CD4-positive, alpha-beta T cell (primary cell): ENCODE data around the gene SS18. TPM values are rescaled to one million over a fixed set of nuclear protein-coding genes. Genes with fewer than 3 reads are reported as not detected.

Source experiments
- ATAC-seq: fragments of 200-7000 bp; cut with Tn5 transposase; one replicate; pipeline ENCODE4 v1.10.0; 2022; ENCODE audit warnings: mild to moderate bottlenecking; ENCODE audit not compliant: poor library complexity
- CTCF ChIA-PET: fragments of 350-600 bp; sonication (Branson Sonifier 250); formaldehyde crosslinking; loops from one replicate; lab custom pipeline; 2021; ENCODE audit warnings: antibody characterized with exemption, inconsistent platforms; lab: Charles Lee
- POLR2A ChIA-PET: fragments of 350-600 bp; sonication (Branson Sonifier 250); formaldehyde crosslinking; loops from one replicate; lab custom pipeline; 2021; ENCODE audit warnings: antibody characterized with exemption, inconsistent platforms; lab: Charles Lee
- DNase-seq, 14 experiments: peaks; one replicate each; pipeline ENCODE4 v3.0.0-alpha.2; 2013 to 2020; ENCODE audit warnings: mixed read lengths in 2 of 14
- H3K27ac ChIP-seq, 2 donors: one replicate each; pipeline versions ENCODE4 v1.5.1 to v1.7.0; 2013; ENCODE audit warnings: low read length in 2 of 2, low read depth in 1 of 2, mild to moderate bottlenecking in 1 of 2
- H3K27me3 ChIP-seq, 2 experiments: 1 replicate in 1 of 2; 2 replicates in 1 of 2; pipeline versions ENCODE4 v1.6.1 to v1.7.0; 2013; ENCODE audit warnings: low read length in 2 of 2, control low read depth in 1 of 2, mild to moderate bottlenecking in 1 of 2, moderate library complexity in 1 of 2; ENCODE audit not compliant: insufficient read depth in 2 of 2, control insufficient read depth in 1 of 2
- H3K36me3 ChIP-seq: one replicate; pipeline ENCODE4 v1.6.1; 2013; ENCODE audit warnings: low read length, control low read depth; ENCODE audit not compliant: insufficient read depth
- H3K4me1 ChIP-seq: one replicate; pipeline ENCODE4 v1.6.1; 2013; ENCODE audit warnings: low read length, control low read depth; ENCODE audit not compliant: insufficient read depth
- H3K4me3 ChIP-seq: one replicate; pipeline ENCODE4 v1.5.1; 2013; ENCODE audit warnings: mild to moderate bottlenecking, low read length, moderate library complexity
- H3K9me3 ChIP-seq, 2 experiments: 1 replicate in 1 of 2; 2 replicates in 1 of 2; pipeline versions ENCODE4 v1.6.1 to v1.7.0; 2013; ENCODE audit warnings: low read length in 2 of 2, mild to moderate bottlenecking in 2 of 2, control low read depth in 1 of 2, moderate library complexity in 1 of 2; ENCODE audit not compliant: control insufficient read depth in 1 of 2, insufficient read depth in 1 of 2
- H3K27ac Mint-ChIP-seq: one replicate; pipeline ENCODE4 v1.8.0; 2020; ENCODE audit warnings: mixed read lengths
- H3K27me3 Mint-ChIP-seq: one replicate; pipeline ENCODE4 v1.8.0; 2021; ENCODE audit warnings: mixed read lengths
- H3K36me3 Mint-ChIP-seq: one replicate; pipeline ENCODE4 v1.8.0; 2021; ENCODE audit warnings: low read depth, mixed read lengths
- H3K4me1 Mint-ChIP-seq: one replicate; pipeline ENCODE4 v1.8.0; 2021; ENCODE audit warnings: low read depth, mixed read lengths
- H3K4me3 Mint-ChIP-seq: one replicate; pipeline ENCODE4 v1.8.0; 2020; ENCODE audit warnings: mild to moderate bottlenecking, mixed read lengths
- H3K9me3 Mint-ChIP-seq: one replicate; pipeline ENCODE4 v1.8.0; 2020; ENCODE audit warnings: mixed read lengths
- CTCF ChIP-seq: fragments of 200-600 bp; IDR thresholded peaks from one replicate; pipeline ENCODE4 v1.8.0; 2022; ENCODE audit warnings: antibody characterized with exemption, mild to moderate bottlenecking
- intact Hi-C, 2 experiments: fragments of 100-400 bp; cut with DNase I in 1 of 2; cut with micrococcal nuclease in 1 of 2; formaldehyde crosslinking; loops; one replicate each; pipeline versions ENCODE4 v1.15.1 to v1.9.0; 2023 to 2025; cut with DNase I, micrococcal nuclease
- total RNA-seq, 174 experiments: library from RNA in 2 of 174; stranded (reverse) in 2 of 174; gene quantifications; one replicate each; pipeline ENCODE4 v1.2.3 and lab custom pipeline; 2021 to 2026

SS18 gene
- total RNA-seq, 2 experiments from 2014 or later, result 40.4 to 41.7 TPM

- ATAC-seq (no peak), DNase-seq (no peak)
- peaks cover 15% of the 10 kb centered on the region for H3K4me1 ChIP-seq
- no peaks in the 10 kb centered on the region for H3K27me3 ChIP-seq
- H3K36me3 Mint-ChIP-seq, result peaks cover 71% of the 10 kb centered on the region
- ChIA-PET CTCF (interaction anchor here (1.0 kb wide), 1 partner anchor 45 kb away, joined by 3 read pairs; no protein-coding TSS in a partner anchor), POLR2A (no interaction called here)
- no peak overlapping the region for H3K27ac ChIP-seq
- peaks cover 77% of the 10 kb centered on the region for H3K4me1 Mint-ChIP-seq
- H3K9me3 Mint-ChIP-seq, result no peaks in the 10 kb centered on the region
- peaks cover 46% of the 10 kb centered on the region for H3K36me3 ChIP-seq
- no peaks in the 10 kb centered on the region for H3K27me3 Mint-ChIP-seq
- TF ChIP-seq CTCF, result no peak
- H3K4me3 ChIP-seq, result no peak overlapping the region
- intact Hi-C loops, result loop anchor here in 1 of 2 experiments (10.0 kb wide), 1 partner anchor 52 kb away; no protein-coding TSS in a partner anchor
- H3K27ac Mint-ChIP-seq, result peak overlapping the region; percentile 35
- H3K9me3 ChIP-seq, result no peaks in the 10 kb centered on the region
- H3K4me3 Mint-ChIP-seq, result peak overlapping the region; percentile 49
Measured at GRCh38 chr18:26086959-26087358, 3.5 kb downstream of the SS18 start.

- no peaks in the 10 kb centered on the region for H3K9me3 Mint-ChIP-seq
- H3K4me1 Mint-ChIP-seq, result peaks cover 73% of the 10 kb centered on the region
- Histone ChIP-seq H3K9me3 (no peaks in the 10 kb centered on the region), H3K4me1 (peaks cover 8% of the 10 kb centered on the region), H3K4me3 (no peak overlapping the region), H3K27ac (no peak overlapping the region), H3K27me3 (no peaks in the 10 kb centered on the region), H3K36me3 (peaks cover 50% of the 10 kb centered on the region)
- no peak for DNase-seq
- intact Hi-C loops, result loop anchor here in 1 of 2 experiments (10.0 kb wide), 1 partner anchor 50 kb away; no protein-coding TSS in a partner anchor
- TF ChIP-seq CTCF, result no peak
- peaks cover 78% of the 10 kb centered on the region for H3K36me3 Mint-ChIP-seq
- POLR2A ChIA-PET, result no interaction called here
- no peak overlapping the region for H3K27ac Mint-ChIP-seq
- H3K27me3 Mint-ChIP-seq, result no peaks in the 10 kb centered on the region
- CTCF ChIA-PET, result no interaction called here
- H3K4me3 Mint-ChIP-seq, result no peak overlapping the region
- no peak for ATAC-seq
Measured at GRCh38 chr18:26085056-26085455, 5.4 kb downstream of the SS18 start.

- Mint-ChIP-seq H3K4me3 (no peak overlapping the region), H3K9me3 (no peaks in the 10 kb centered on the region), H3K4me1 (peaks cover 68% of the 10 kb centered on the region), H3K36me3 (peaks cover 76% of the 10 kb centered on the region), H3K27ac (no peak overlapping the region), H3K27me3 (no peaks in the 10 kb centered on the region)
- H3K9me3 ChIP-seq, result no peaks in the 10 kb centered on the region
- no peak for TF ChIP-seq CTCF
- no peak overlapping the region for H3K27ac ChIP-seq
- DNase-seq (no peak), ATAC-seq (no peak)
- H3K4me3 ChIP-seq, result no peak overlapping the region
- H3K27me3 ChIP-seq, result no peaks in the 10 kb centered on the region
- H3K36me3 ChIP-seq, result peaks cover 50% of the 10 kb centered on the region
- no peaks in the 10 kb centered on the region for H3K4me1 ChIP-seq
- intact Hi-C loops, result loop anchor here in 1 of 2 experiments (10.0 kb wide), 1 partner anchor 48 kb away; no protein-coding TSS in a partner anchor
- POLR2A ChIA-PET, result no interaction called here
- CTCF ChIA-PET, result no interaction called here
Measured at GRCh38 chr18:26083099-26083498, 7.3 kb downstream of the SS18 start.
